Colonic mucosa (tissue), 4 donors: ENCODE results near the gene SFMBT2. TPM values are rescaled to one million over a fixed set of nuclear protein-coding genes. Genes with fewer than 3 reads are reported as not detected.

ENCODE experiments used
- DNase-seq: peaks from one replicate; pipeline ENCODE4 v3.0.0-alpha.2; 2020
- H3K27ac ChIP-seq: fragments of 200-600 bp; one replicate; pipeline ENCODE4 v1.8.0; 2021
- H3K27me3 ChIP-seq: fragments of 200-600 bp; one replicate; pipeline ENCODE4 v1.8.0; 2021
- H3K36me3 ChIP-seq: fragments of 200-600 bp; one replicate; pipeline ENCODE4 v1.8.0; 2021
- H3K4me1 ChIP-seq: fragments of 200-600 bp; one replicate; pipeline ENCODE4 v1.8.0; 2021; ENCODE audit warnings: mild to moderate bottlenecking
- H3K4me3 ChIP-seq: fragments of 200-600 bp; one replicate; pipeline ENCODE4 v1.8.0; 2021
- H3K9ac ChIP-seq, 2 donors: one replicate each; pipeline ENCODE4 v1.7.0; 2013; ENCODE audit warnings: control low read depth in 2 of 2, low read depth in 2 of 2, low read length in 2 of 2
- H3K9me3 ChIP-seq: fragments of 200-600 bp; one replicate; pipeline ENCODE4 v1.8.0; 2021
- CTCF ChIP-seq: fragments of 200-600 bp; IDR thresholded peaks from one replicate; pipeline ENCODE4 v1.8.0; 2022; ENCODE audit warnings: antibody characterized with exemption, mild to moderate bottlenecking
- intact Hi-C: fragments of 100-400 bp; cut with DNase I; formaldehyde crosslinking; loops from one replicate; pipeline ENCODE4 v1.14.1; 2022
- total RNA-seq, 2 donors: library from RNA; stranded (reverse); fragmentation: NEBNext Ultra II Directional in 1 of 2; extraction: Animal tissue kit (Norgen Biotek cat#: 25700) in 1 of 2; gene quantifications; one replicate each; pipeline ENCODE4 v1.2.1, GENCODE V29; 2021
- donor health status: healthy.
- donor health status: DM: no; HTN: no; CAD: no.
- donor health status: DM: no; HTN: no; CAD: no.

The SFMBT2 gene
- total RNA-seq, 2 donors from 2014 or later = 2.3 to 3.5 TPM

- no peaks in the 10 kb centered on the region for H3K36me3 ChIP-seq
- no peak overlapping the region for H3K27ac ChIP-seq
- TF ChIP-seq CTCF = no peak
Observed at GRCh38 chr10:7445474-7446185, 34.8 kb upstream of the SFMBT2 start.

GRCh38 chr10:7444551-7445121 is 33.8 kb upstream of the SFMBT2 start:
- H3K27ac ChIP-seq = no peak overlapping the region
- no peaks in the 10 kb centered on the region for H3K36me3 ChIP-seq
- DNase-seq = no peak
- no peaks in the 10 kb centered on the region for H3K27me3 ChIP-seq
- no peaks in the 10 kb centered on the region for H3K9me3 ChIP-seq
- intact Hi-C loops = no loop called here
- no peak overlapping the region for H3K4me3 ChIP-seq
- no peak for TF ChIP-seq CTCF
- no peaks in the 10 kb centered on the region for H3K4me1 ChIP-seq
- H3K9ac ChIP-seq = no peak overlapping the region

More at GRCh38 chr10:7445474-7446185, 34.8 kb upstream of the SFMBT2 start:
- Histone ChIP-seq H3K9ac (no peak overlapping the region), H3K9me3 (no peaks in the 10 kb centered on the region), H3K27me3 (no peaks in the 10 kb centered on the region), H3K4me1 (no peaks in the 10 kb centered on the region), H3K4me3 (no peak overlapping the region)
- no peak for DNase-seq
- intact Hi-C loops = no loop called here

GRCh38 chr10:7443036-7443435 is 32.2 kb upstream of the SFMBT2 start:
- intact Hi-C loops = no loop called here
- no peak overlapping the region for H3K27ac ChIP-seq
- no peak for DNase-seq
- no peak overlapping the region for H3K4me3 ChIP-seq
- H3K4me1 ChIP-seq = no peaks in the 10 kb centered on the region
- TF ChIP-seq CTCF = no peak
- no peaks in the 10 kb centered on the region for H3K9me3 ChIP-seq
- H3K27me3 ChIP-seq = no peaks in the 10 kb centered on the region
- H3K9ac ChIP-seq = no peak overlapping the region
- no peaks in the 10 kb centered on the region for H3K36me3 ChIP-seq

- TF ChIP-seq CTCF = no peak
- H3K27me3 ChIP-seq = no peaks in the 10 kb centered on the region
- H3K4me1 ChIP-seq = no peaks in the 10 kb centered on the region
- no peaks in the 10 kb centered on the region for H3K36me3 ChIP-seq
- no peak overlapping the region for H3K27ac ChIP-seq
- intact Hi-C loops = no loop called here
- no peaks in the 10 kb centered on the region for H3K9me3 ChIP-seq
- no peak overlapping the region for H3K9ac ChIP-seq
- H3K4me3 ChIP-seq = no peak overlapping the region
- DNase-seq = no peak
Observed at GRCh38 chr10:7441403-7442147, 30.7 kb upstream of the SFMBT2 start.

GRCh38 chr10:7439696-7440095 is 28.9 kb upstream of the SFMBT2 start:
- no peak for TF ChIP-seq CTCF
- H3K27me3 ChIP-seq = no peaks in the 10 kb centered on the region
- intact Hi-C loops = no loop called here

More at GRCh38 chr10:7439696-7440095, 28.9 kb upstream of the SFMBT2 start:
- Histone ChIP-seq H3K36me3 (no peaks in the 10 kb centered on the region), H3K9ac (no peak overlapping the region), H3K27ac (no peak overlapping the region), H3K4me1 (no peaks in the 10 kb centered on the region), H3K4me3 (no peak overlapping the region), H3K9me3 (no peaks in the 10 kb centered on the region)
- no peak for DNase-seq
